Ecto neural progenitor cell (in vitro differentiated cells): ENCODE data around the gene PKNOX2.

ENCODE experiments used
- DNase-seq: peaks from one replicate; pipeline ENCODE4 v3.0.0-alpha.2; 2018; ENCODE audit warnings: low spot score

The PKNOX2 gene

GRCh38 chr11:125233736-125234275 lies 69.3 kb downstream of the PKNOX2 start:
- DNase-seq: no peak

- no peak for DNase-seq
Observed at GRCh38 chr11:125235071-125235471, 70.5 kb downstream of the PKNOX2 start.

- no peak for DNase-seq
Observed at GRCh38 chr11:125236072-125236825, 71.7 kb downstream of the PKNOX2 start.

DNA sequence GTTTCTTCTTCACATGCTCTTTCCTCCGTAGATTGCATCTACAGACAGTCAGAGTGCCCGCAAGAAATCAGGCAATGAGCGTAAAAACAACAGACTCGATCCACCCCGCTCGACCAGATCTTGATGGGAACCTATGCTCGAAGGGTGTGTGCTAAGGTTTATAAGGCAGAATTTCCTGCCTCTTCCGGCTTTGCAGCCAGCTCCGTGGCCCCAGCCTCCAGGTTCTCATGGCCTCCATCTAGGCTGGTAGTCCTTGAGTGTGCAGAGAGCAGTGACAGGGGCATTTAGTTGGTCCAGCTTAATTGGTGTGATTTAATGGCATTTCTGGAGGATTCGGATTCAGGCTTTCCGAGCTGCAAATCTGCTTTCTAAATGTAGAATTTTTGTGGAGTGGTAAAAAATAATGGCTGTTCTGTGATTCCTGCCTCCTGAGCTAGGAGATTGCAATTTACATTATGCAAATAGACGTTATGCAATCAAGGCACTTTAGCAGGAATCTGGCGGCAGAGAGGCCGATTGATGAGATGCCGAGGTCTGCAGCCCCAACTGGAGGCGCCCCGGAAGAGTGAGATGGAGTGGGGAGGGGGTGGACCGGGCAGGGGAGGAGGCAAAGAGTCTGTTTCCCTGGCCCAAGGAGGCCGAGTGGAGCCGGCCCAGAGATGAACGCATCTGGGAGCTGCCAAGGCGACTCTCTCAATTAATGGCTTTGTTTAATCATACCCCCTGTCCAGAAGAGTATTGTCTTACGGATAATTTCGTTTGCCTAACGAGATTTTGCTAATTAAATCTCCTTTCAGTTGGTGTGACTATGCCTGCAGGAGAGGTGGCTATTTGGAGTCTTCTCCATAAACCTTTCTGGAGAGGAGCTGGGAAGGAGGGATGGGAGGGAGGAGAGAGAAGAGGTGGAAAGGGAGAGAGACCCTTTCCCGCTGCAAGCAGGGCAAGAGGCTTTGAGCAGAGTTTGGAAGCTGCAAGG lies 75.3 kb downstream of the PKNOX2 start:
- DNase-seq: no peak

DNA sequence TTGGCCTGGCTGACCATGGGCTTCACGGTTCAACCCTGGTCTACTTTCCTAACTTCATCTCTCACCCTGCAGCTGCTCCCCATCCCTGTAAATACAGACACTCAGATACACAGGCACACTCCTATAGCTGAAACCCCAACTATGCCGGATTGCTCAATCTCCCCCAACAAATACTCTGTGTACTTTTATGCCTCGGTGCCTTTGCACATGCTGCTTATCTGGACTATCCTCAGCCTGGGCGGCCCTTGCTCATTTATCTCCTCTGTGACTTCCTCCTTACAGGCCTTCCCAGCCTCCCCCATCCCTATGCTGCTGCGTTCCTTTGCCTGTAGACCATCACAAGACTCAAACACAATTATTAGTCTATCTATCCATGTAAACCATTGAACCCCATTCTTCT lies 76.6 kb downstream of the PKNOX2 start:
- no peak for DNase-seq

DNA sequence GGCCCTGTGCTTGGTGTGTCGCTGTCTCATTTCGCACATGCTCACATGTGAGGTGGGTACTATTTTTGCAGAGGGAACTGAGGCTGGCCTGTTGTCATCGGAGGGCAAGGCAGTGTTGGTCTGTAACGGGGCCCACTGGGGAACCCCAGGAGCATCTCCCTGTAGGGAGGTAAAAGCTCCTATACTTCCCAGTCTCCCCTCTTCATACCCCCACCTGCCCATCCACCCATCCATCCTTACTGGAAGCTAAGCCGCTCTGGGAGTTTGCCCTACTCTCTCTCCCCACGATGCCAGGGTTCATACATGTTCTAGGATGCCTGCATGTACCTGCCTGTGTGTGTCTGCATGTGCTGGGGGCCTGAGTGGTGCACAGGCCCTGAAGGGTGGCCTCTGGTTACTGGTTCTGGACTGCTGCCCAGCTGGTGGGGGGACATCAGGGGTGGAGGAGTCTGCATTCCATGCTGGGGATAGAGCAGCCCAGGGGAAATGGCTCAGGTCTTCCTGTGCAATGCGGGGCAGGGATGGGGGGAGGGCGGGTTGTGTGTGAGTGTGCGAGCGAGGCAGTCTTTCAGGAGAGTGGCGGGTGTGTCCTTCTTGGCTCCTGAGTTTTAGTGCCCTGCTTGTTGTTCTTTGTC lies 77.7 kb downstream of the PKNOX2 start:
- no peak for DNase-seq

GRCh38 chr11:125244166-125244565 lies 79.6 kb downstream of the PKNOX2 start:
- DNase-seq: no peak

DNA sequence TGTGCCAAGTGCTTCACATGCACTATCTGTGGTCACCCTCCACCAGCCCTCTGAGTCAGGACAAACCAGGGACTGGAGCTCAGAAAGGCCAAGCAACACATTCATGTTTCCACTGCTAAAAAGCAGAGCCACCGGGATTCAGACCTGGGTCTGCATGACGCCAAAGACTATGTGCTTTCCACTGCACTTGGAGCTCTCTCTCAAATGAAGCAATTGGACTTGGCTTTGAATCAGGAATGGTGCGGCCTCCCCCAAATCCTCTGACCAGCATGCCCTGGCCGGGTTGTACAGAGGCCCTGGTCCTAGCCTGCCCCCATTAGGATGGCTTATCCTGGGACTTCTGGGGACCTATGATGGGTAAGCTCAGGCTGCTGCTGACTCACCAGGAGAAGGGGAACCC lies 80.7 kb downstream of the PKNOX2 start:
- no peak for DNase-seq

DNA sequence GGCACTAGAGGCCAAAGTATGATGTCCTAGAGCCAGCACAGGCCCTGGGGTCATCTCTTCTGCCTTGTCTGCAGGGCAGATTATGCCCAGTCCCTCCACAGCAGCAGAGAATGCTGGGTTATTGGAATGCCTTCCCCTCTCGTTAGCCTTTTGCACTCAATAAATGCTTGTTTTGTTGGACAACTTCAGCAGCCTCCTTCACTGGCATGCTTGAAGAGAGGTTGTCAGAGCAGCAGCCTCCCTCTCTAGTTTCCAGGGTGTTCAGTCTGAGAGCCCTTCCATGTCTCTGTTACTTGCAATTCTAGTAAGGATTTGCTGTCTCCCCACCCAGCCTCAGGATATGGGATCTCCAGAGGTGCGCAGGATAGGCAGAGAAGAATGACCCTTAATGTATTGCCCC lies 82.9 kb downstream of the PKNOX2 start:
- DNase-seq: no peak

DNA sequence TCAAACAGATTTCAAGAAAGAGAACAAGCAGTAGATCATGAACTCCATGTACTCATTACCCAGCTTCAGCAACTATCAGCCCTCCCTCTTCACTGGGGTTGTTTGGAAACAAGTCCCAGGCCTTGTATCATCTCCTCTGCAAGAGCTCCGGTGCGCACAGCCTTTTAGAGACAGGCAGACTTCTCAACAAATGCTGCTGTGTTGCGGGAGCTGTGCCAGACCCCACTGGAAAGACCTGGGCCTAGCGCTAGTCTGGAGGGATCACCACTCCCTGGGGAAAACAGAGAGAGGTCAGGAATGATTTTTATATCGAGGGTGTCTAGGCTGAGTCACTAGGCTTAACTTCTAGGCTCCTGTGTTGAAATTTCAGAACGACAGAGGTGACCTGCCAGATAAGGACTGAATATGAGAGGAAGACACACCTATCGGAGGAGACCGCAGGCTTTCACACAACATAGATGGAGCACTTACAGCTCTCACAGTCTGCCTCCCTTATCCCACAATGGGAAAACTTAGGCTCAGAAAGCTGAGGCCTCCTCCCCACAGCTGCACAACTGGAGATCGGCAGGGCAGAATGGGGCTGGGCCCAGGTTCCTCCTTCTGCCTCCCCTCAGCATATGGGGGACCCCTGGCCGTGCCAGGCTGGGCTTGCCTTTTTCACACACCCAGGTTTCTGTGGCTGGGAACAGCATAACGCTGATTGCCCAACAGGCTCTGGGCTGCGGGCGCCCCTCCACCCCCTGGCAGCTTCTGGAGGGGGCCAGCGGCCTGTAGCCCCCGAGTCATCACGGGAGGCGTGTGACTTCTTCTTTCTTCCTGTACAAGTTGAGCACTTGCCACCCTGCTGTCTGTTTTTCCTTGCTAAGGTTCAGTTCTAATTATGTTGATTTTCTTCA lies 86.0 kb downstream of the PKNOX2 start:
- DNase-seq: no peak

- DNase-seq: no peak
Observed at GRCh38 chr11:125251214-125251545, 86.6 kb downstream of the PKNOX2 start.

- DNase-seq: no peak
Observed at GRCh38 chr11:125251956-125252355, 87.4 kb downstream of the PKNOX2 start.

- no peak for DNase-seq
Observed at GRCh38 chr11:125253289-125253688, 88.7 kb downstream of the PKNOX2 start.

DNA sequence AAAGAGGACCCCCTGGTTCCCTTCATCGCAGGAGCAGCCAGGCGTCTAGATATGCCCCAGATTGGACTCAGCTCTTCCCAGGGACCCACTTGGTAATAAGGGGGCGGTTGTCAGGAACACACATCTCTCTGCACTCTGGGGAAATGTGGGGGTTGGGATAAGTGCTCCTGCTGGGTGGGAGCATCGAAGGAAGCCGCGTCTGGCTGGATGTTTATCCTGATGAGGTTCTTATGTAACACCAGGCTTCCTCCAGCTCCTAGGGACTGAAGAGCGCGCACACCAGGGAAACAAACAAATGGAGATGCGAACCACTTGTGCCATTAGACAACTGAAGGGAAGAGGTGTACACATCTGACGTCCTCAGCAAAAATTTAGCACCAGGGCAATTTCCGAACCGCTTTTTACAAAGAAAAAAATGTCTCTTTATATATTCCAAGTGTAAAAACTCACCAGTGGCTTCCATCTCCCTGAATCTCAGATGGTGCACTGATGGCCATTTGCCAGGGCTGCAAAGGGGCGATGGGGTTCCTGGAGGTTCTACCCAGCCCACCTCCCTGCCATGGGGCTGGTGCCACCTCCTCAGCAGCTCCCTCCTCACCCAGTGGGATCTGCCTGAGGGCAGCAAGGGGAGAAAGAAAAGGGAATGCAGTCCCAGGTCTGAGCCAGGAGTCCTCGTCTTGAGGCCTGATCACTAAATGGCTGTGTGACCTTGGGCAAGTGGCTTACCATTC lies 89.4 kb downstream of the PKNOX2 start:
- DNase-seq: no peak

DNA sequence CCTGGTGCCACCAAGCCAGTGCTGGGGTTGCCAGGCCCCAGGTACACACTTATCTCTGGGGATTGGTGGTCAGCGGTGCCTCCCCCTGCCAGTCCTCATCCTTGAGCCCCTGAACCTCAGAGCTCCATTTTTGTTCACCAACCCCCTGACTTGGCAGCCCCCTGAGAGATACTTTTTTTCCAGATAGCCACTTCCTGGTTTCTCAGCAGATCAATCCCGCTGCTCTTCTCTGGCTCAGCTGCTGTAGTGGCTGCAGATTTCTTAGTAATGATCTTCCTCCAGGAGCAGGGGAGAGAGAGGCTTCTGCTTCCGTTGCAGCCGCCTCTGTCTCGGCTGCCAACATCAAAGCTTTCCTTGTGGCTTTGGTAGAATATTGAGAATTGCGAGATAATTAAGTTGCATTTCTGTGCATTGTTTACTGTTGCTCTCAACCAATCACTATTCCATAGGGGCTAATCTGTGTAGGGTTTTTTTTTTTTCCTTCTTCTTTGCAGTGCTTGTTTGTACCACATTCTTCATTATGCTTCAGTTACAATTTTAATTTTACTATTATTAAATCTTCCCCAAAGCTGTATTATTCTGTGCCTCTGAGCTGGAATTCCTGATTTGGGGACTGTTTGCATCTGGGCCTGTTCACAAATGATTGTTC lies 92.1 kb downstream of the PKNOX2 start:
- DNase-seq: no peak

DNA sequence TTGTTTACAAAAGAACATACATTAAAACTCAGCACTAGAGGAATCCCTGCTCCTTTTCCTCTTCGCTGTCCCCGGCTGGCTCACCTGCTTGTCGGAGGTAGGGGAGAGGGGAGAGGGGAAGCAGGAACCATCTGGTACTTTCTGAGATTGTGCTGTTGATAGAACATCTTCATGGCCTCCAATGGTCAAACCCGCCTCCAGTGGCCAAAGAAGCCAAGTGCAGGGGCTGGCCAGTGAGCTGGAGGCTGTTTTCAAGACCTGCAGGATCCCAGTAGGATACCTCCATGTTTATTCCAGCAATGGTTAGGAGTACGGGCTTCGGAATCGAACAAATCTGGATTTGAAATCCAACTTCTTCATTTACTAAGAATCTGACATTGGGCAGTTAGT lies 92.6 kb downstream of the PKNOX2 start:
- peak; percentile 63 for DNase-seq

DNA sequence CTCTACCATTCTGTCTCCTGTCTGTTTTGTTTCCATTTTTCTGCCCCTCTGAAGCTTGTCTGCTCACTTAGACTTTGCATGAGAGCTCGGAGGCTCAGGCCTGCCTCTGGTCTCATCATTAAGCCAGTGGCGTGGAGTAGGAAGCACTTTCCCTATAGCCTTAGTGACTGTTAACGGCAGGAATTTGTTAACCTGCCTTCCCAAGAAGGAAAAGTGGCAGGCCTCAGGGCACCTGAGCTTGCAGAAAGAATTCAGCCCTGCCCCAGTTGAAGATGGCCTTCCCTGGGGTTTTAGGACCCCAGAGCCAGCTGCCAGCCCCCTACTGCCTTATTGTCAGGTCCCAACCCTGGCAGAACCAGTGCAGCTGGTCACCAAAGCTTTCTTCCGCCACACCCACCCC lies 93.2 kb downstream of the PKNOX2 start:
- DNase-seq: no peak

DNA sequence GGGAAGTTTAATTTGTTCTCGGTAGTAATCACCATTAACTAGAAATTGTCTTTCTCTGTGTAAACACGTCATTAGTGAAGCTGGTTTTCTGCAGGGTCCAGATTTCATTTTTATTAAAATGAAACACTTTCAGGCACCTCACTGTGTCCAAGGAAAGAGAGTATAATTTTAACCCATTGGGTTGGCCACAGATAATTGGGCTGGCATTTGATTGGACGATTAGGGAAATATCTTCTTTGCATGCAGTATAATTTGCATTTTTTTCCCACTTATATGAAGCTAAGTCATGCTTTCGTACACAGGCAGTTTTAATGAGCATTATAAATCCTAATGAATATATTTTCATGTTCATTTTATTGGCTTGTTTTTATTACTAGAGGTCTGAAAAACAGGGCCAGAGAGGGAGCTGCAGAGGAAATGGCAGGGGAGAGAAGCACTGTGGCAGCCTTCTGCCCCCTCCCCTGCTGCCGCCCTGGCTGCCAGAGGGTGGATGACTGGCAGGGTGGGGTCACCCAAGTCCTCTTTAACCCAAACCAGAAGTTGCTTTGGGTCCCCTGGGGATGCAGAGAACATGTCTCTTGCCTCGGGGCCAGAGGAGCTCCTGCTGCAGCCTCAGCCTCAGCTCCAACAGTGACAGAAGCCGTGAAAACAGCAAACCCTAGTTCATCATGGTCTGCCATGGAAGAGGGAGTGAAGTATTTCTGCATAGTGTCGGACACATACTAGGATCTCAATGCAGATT lies 93.9 kb downstream of the PKNOX2 start:
- no peak for DNase-seq

- no peak for DNase-seq
Observed at GRCh38 chr11:125261588-125261987, 97.0 kb downstream of the PKNOX2 start.
